Measurements from ENCODE around the gene SLC45A1. TPM values are rescaled to one million over a fixed set of nuclear protein-coding genes. Genes with fewer than 3 reads are reported as not detected.

SLC45A1 gene
- total RNA-seq, 1 donor from 2014 or later: 0.79 TPM

DNA sequence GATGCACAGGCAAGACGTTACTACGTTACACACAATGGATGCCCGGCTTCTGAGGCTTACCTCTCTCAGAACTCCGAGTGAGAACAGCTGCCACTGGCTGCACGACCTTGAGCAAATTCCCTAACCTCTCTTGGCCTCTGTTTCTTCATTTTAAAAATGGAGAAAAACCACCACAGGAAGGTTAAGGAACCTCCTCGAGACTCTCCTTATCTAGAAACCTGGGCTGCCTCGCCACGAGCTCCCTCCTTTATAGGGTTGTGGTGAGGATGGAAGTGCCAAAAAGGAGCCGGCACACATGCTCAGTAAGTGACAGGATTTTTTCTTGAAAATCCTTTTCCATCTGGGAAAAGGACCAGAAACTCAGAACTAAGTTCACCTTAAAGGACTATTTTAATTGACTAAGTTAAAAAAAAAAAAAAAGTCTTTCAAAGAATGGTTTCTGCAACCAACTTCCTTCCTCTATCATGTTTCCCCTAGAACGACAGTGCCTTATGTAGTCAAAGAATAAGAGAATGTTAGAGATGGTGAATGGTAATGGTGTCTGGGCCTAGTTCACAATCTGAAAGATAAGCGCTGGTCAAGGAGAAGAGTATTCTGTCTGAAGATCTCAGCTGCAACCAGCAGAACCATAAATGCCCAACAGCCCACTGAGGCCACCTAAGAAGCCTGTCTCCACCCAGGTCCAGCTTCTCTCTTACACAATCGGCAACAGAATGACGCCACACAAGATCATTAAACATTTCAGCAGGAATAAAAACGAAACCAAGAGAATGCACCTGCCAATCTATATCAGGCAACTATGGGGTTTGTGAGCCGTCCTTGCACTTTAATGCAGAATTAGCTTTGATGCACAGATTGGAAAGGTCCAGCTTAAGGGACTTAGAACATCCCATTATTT, 64.9 kb downstream of the SLC45A1 start:
- Histone ChIP-seq H3K27me3 (ENCODE audit: control insufficient read depth, insufficient read depth, low read length) (no peaks in the 10 kb centered on the region), H3K4me3 (ENCODE audit: low read depth, low read length) (no peak overlapping the region), H3K36me3 (ENCODE audit: control insufficient read depth, insufficient read depth, low read length) (peaks cover 1% of the 10 kb centered on the region)
- TF ChIP-seq, protein P1, sequence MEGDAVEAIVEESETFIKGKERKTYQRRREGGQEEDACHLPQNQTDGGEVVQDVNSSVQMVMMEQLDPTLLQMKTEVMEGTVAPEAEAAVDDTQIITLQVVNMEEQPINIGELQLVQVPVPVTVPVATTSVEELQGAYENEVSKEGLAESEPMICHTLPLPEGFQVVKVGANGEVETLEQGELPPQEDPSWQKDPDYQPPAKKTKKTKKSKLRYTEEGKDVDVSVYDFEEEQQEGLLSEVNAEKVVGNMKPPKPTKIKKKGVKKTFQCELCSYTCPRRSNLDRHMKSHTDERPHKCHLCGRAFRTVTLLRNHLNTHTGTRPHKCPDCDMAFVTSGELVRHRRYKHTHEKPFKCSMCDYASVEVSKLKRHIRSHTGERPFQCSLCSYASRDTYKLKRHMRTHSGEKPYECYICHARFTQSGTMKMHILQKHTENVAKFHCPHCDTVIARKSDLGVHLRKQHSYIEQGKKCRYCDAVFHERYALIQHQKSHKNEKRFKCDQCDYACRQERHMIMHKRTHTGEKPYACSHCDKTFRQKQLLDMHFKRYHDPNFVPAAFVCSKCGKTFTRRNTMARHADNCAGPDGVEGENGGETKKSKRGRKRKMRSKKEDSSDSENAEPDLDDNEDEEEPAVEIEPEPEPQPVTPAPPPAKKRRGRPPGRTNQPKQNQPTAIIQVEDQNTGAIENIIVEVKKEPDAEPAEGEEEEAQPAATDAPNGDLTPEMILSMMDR (IDR thresholded peaks at IDR 0.05; ENCODE audit: insufficient read depth, low read length, poor library complexity, severe bottlenecking): no peak
- no peak for DNase-seq (ENCODE audit: low read depth)

DNA sequence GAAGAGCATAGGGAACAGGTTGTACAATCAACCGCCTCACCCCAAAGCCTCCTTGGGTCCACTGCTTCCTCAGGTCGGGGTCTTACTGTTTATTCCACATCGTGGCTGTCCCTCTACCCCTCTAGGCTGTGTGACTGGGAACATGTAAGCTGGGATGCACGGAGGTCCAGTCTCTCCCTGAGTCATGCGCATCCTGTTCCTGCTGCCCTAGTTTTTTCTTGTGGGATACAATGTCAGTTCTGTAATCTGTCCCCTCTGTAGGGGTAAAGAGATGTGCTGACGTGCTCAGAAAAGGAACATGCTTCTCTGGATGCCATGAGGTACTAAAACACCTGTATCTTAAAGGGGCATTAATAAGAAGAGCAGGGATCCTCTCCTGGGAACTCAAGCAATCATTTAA, 66.2 kb downstream of the SLC45A1 start:
- TF ChIP-seq, protein P1 (IDR thresholded peaks at IDR 0.05; ENCODE audit: insufficient read depth, low read length, poor library complexity, severe bottlenecking): no peak
- DNase-seq (ENCODE audit: low read depth): no peak
- Histone ChIP-seq H3K27me3 (ENCODE audit: control insufficient read depth, insufficient read depth, low read length) (no peaks in the 10 kb centered on the region), H3K4me3 (ENCODE audit: low read depth, low read length) (no peak overlapping the region), H3K36me3 (ENCODE audit: control insufficient read depth, insufficient read depth, low read length) (peaks cover 2% of the 10 kb centered on the region)

DNA sequence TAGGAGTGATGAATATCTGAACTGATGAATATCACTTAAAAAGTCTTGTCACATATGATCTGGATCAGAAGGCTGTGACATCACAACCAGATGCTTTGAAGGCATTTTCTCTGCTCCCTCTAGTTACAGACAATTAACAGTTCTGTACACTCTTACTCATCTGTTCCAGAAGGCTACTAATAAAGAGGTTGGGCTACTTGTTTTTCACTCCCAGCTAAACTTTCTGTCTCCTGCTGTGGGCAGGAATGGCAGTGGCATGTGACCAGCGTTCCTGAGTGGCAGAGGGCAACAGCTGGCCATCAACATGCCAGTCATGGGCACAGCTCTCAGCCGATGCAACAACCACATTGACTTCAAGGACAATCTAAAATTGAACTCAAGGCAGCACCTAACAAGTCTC, 66.7 kb downstream of the SLC45A1 start:
- Histone ChIP-seq H3K27me3 (ENCODE audit: control insufficient read depth, insufficient read depth, low read length) (no peaks in the 10 kb centered on the region), H3K4me3 (ENCODE audit: low read depth, low read length) (no peak overlapping the region), H3K36me3 (ENCODE audit: control insufficient read depth, insufficient read depth, low read length) (peaks cover 2% of the 10 kb centered on the region)
- DNase-seq (ENCODE audit: low read depth): no peak
- TF ChIP-seq, protein P1 (IDR thresholded peaks at IDR 0.05; ENCODE audit: insufficient read depth, low read length, poor library complexity, severe bottlenecking): no peak

DNA sequence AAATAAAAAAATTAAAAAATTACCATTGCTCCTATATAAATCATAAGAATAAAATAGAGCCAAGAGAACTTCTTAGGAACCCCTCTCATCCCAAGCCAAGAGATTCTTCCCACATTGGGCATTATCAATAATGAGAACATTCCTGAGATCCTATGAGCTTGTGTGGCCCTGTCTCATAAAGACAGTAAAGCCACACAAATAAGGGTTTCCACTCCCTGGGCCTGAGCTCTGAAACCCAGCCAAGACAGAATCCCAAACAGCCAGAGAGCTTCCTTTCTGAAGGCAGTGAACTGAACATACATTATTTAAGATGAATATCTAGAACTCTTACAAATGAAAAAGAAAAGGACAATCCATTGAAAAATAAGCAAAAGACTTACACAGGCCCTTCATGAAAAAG, 68.3 kb downstream of the SLC45A1 start:
- Histone ChIP-seq H3K27me3 (ENCODE audit: control insufficient read depth, insufficient read depth, low read length) (no peaks in the 10 kb centered on the region), H3K4me3 (ENCODE audit: low read depth, low read length) (no peak overlapping the region), H3K36me3 (ENCODE audit: control insufficient read depth, insufficient read depth, low read length) (peaks cover 1% of the 10 kb centered on the region)
- TF ChIP-seq, protein P1 (IDR thresholded peaks at IDR 0.05; ENCODE audit: insufficient read depth, low read length, poor library complexity, severe bottlenecking): no peak
- no peak for DNase-seq (ENCODE audit: low read depth)

DNA sequence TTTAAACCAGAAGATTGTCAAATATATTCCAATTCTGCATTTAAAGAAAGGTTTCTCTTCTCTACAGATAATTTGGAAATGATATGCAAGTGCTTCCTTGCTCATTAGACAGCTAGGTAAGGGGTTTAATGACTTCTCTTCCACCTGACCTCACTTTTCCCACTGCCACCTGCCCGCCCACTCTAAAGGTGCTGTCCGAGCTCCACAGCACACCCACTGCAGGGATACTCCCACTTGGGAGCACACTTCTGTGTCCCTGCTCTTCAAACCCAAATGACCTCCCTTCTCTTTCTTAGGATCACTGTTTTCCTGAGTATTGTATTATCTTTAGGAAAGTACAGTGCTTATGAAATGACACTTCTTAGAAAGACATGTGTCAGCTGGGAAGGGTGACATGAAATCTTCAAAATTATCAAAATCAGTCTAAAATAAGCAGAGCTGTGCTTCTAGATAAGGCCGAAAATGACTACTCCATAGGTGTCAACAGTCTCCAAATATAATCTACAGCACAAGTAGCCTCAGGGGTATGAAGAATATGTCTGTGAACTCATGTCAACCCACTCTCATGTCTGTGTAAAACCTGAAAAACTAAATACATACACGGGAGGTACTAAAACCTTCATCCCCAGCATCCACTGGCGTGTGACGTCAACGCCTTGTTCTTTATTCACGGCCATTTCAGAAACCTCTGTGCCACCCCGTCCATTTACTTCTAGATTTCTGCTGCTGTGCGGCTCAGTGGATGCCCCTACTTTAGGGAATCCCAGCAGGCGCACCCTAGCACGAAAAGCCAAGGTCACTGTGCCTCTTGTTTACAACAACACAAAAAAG, 71.0 kb downstream of the SLC45A1 start:
- no peak overlapping the region for H3K4me3 ChIP-seq (ENCODE audit: low read depth, low read length)
- H3K36me3 ChIP-seq (ENCODE audit: control insufficient read depth, insufficient read depth, low read length): peaks cover 1% of the 10 kb centered on the region
- DNase-seq (ENCODE audit: low read depth): no peak
- TF ChIP-seq, protein P1 (IDR thresholded peaks at IDR 0.05; ENCODE audit: insufficient read depth, low read length, poor library complexity, severe bottlenecking): no peak
- no peaks in the 10 kb centered on the region for H3K27me3 ChIP-seq (ENCODE audit: control insufficient read depth, insufficient read depth, low read length)
